K562 (cell line): Measurements from ENCODE around the gene CALB2. TPM values are rescaled to one million over a fixed set of nuclear protein-coding genes. Genes with fewer than 3 reads are reported as not detected.

Source experiments
- ATAC-seq: fragments of 200-7000 bp; cut with Tn5 transposase; 3 replicates; pipeline ENCODE4 v1.9.1; 2020; ENCODE audit warnings: moderate library complexity
- BruUV-seq: library from RNA; stranded (reverse); fragments of 400-500 nt; replicated peaks from 2 replicates; lab custom pipeline; 2021; lab: Mats Ljungman, UMichigan
- CTCF ChIA-PET: fragments of 300-600 bp; formaldehyde crosslinking; extraction: SDS; loops from one replicate; lab custom pipeline; 2021; ENCODE audit warnings: low intra/inter-chr PET ratio; lab: Yijun Ruan, JAX
- POLR2A ChIA-PET: fragments of 300-600, 350-650 bp; sonication (Branson Sonifier 250); formaldehyde crosslinking; extraction: SDS; loops from one replicate; lab custom pipeline; 2021; ENCODE audit warnings: antibody characterized with exemption, inconsistent platforms; lab: Yijun Ruan, JAX
- DNase-seq, 4 experiments: peaks; one replicate each; pipeline versions ENCODE4 v3.0.0 to v3.0.0-alpha.2; 2011 to 2018; ENCODE audit warnings: low spot score in 3 of 4, mixed read lengths in 3 of 4; ENCODE audit errors: extremely low read depth in 1 of 4
- FAIRE-seq: peaks from 2 replicates; lab custom pipeline; 2011; peaks lifted over from hg19 to GRCh38; lab: Jason Lieb, UNC
- H2AFZ ChIP-seq: 2 replicates; pipeline ENCODE4 v1.6.0; 2011; ENCODE audit warnings: low read depth, low read length, control low read depth, inconsistent platforms
- H3K27ac ChIP-seq: fragments of 200-600 bp; 3 replicates; pipeline ENCODE4 v1.8.0; 2011; ENCODE audit warnings: low read depth, mild to moderate bottlenecking, control low read depth, inconsistent platforms, low read length, moderate library complexity, mixed read lengths; ENCODE audit errors: extremely low read depth
- H3K27me3 ChIP-seq, 2 experiments: fragments of 300-600 bp in 1 of 2; 2 replicates in 1 of 2; 3 replicates in 1 of 2; pipeline versions ENCODE4 v1.6.0 to v1.8.0; 2011; ENCODE audit warnings: inconsistent platforms in 2 of 2, low read length in 2 of 2, mild to moderate bottlenecking in 1 of 2, mixed read lengths in 1 of 2, moderate library complexity in 1 of 2; ENCODE audit not compliant: control insufficient read depth in 2 of 2, insufficient read depth in 2 of 2
- H3K36me3 ChIP-seq: fragments of 300-600 bp; 3 replicates; pipeline ENCODE4 v1.8.0; 2011; ENCODE audit warnings: mild to moderate bottlenecking, low read length, inconsistent platforms; ENCODE audit not compliant: control insufficient read depth, insufficient read depth
- H3K4me1 ChIP-seq, 2 experiments: fragments of 200-600 bp in 1 of 2; replicated peaks in 1 of 2; 2 replicates in 1 of 2; 3 replicates in 1 of 2; pipeline versions ENCODE4 v1.5.1 to v1.8.0; 2011; ENCODE audit warnings: inconsistent platforms in 2 of 2, low read length in 2 of 2, mild to moderate bottlenecking in 1 of 2, mixed read lengths in 1 of 2, moderate library complexity in 1 of 2; ENCODE audit not compliant: control insufficient read depth in 2 of 2, insufficient read depth in 2 of 2
- H3K4me2 ChIP-seq: 2 replicates; pipeline ENCODE4 v1.6.1; 2011; ENCODE audit warnings: low read length, control low read depth, inconsistent platforms, mixed read lengths; ENCODE audit not compliant: insufficient read depth
- H3K4me3 ChIP-seq: fragments of 200-600 bp; sonication (generic), shearing (Covaris generic); 2 replicates; pipeline ENCODE4 v1.5.1; 2016; ENCODE audit warnings: control low read depth, inconsistent platforms
- H3K79me2 ChIP-seq: fragments of 200-600 bp; 3 replicates; pipeline ENCODE4 v1.8.0; 2011; ENCODE audit warnings: low read length, inconsistent platforms; ENCODE audit not compliant: control insufficient read depth, insufficient read depth
- H3K9ac ChIP-seq, 2 experiments: 2 replicates each; pipeline versions ENCODE4 v1.6.0 to v1.6.1; 2011; ENCODE audit warnings: low read depth in 2 of 2, low read length in 2 of 2, control low read depth in 1 of 2, inconsistent platforms in 1 of 2, mild to moderate bottlenecking in 1 of 2, mixed read lengths in 1 of 2; ENCODE audit not compliant: insufficient read depth in 1 of 2
- H3K9me1 ChIP-seq: one replicate; pipeline ENCODE4 v1.6.0; 2011; ENCODE audit warnings: inconsistent platforms, mild to moderate bottlenecking, low read length, moderate library complexity; ENCODE audit not compliant: control insufficient read depth, insufficient read depth
- H3K9me3 ChIP-seq: replicated peaks from 2 replicates; pipeline ENCODE4 v1.5.1; 2011; ENCODE audit warnings: low read depth, low read length, inconsistent platforms; ENCODE audit not compliant: control insufficient read depth, insufficient read depth
- H4K20me1 ChIP-seq: replicated peaks from 2 replicates; pipeline ENCODE4 v1.6.1; 2011; ENCODE audit warnings: low read length, inconsistent platforms, mixed read lengths; ENCODE audit not compliant: control insufficient read depth, insufficient read depth
- ARID3A ChIP-seq: IDR thresholded peaks from 2 replicates; pipeline ENCODE4 v1.6.1; 2012; ENCODE audit warnings: low read depth, low read length, improper control_type of control experiment, borderline replicate concordance
- BRD9 ChIP-seq: fragments of 450-650 bp; IDR thresholded peaks from 2 replicates; pipeline ENCODE4 v1.6.1; 2018; ENCODE audit warnings: low read depth; ENCODE audit not compliant: partially characterized antibody
- E2F5 ChIP-seq: sonication (generic); formaldehyde crosslinking; IDR thresholded peaks from 2 replicates; pipeline ENCODE4 v1.8.0; 2022; ENCODE audit warnings: mild to moderate bottlenecking, missing genetic modification reagents
- HDAC2 ChIP-seq: fragments of 450-650 bp; IDR thresholded peaks from 2 replicates; pipeline ENCODE4 v1.6.1; 2016; ENCODE audit warnings: mild to moderate bottlenecking
- HMG20B ChIP-seq: fragments of 250-450 bp; sonication (Bioruptor Pico); IDR thresholded peaks from 2 replicates; pipeline ENCODE4 v1.5.0; 2021; ENCODE audit warnings: mild to moderate bottlenecking
- IRF9 ChIP-seq: fragments of 450-650 bp; IDR thresholded peaks from 2 replicates; pipeline ENCODE4 v1.6.1; 2016; ENCODE audit warnings: missing biosample characterization, missing genetic modification characterization
- MAFG ChIP-seq: fragments of 450-650 bp; conservative IDR thresholded peaks from 2 replicates; pipeline ENCODE4 v1.6.1; 2016; ENCODE audit warnings: missing genetic modification characterization, missing compliant biosample characterization
- PRMT5 ChIP-seq: sonication (generic); formaldehyde crosslinking; IDR thresholded peaks from 2 replicates; pipeline ENCODE4 v1.5.0; 2020; ENCODE audit warnings: missing genetic modification reagents
- RBM25 ChIP-seq: fragments of 200-400 bp; formaldehyde crosslinking; IDR thresholded peaks from 2 replicates; pipeline ENCODE4 v1.6.1; 2018; ENCODE audit warnings: low read length, low read depth, moderate library complexity; ENCODE audit not compliant: severe bottlenecking
- SIN3B ChIP-seq: fragments of 450-650 bp; IDR thresholded peaks from 2 replicates; pipeline ENCODE4 v1.6.1; 2017; ENCODE audit warnings: low read depth, mild to moderate bottlenecking, moderate library complexity
- SRSF9 ChIP-seq: fragments of 200-400 bp; formaldehyde crosslinking; IDR thresholded peaks from 2 replicates; pipeline ENCODE4 v1.6.1; 2017; ENCODE audit warnings: low read depth, low read length, borderline replicate concordance
- TBP ChIP-seq: optimal IDR thresholded peaks from 2 replicates; pipeline ENCODE3; 2011; ENCODE audit warnings: low read depth, low read length, improper control_type of control experiment
- ZNF124 ChIP-seq: sonication (generic); formaldehyde crosslinking; IDR thresholded peaks from 2 replicates; pipeline ENCODE4 v1.8.1; 2022; ENCODE audit warnings: missing genetic modification reagents
- ZNF518B ChIP-seq: fragments of 250-450 bp; sonication (Bioruptor Pico); IDR thresholded peaks from 2 replicates; pipeline ENCODE4 v1.5.0; 2021; ENCODE audit warnings: mild to moderate bottlenecking, moderate library complexity
- ZNF707 ChIP-seq: fragments of 250-450 bp; sonication (Bioruptor Pico); conservative IDR thresholded peaks from 2 replicates; pipeline ENCODE4 v1.8.0; 2022; ENCODE audit warnings: inconsistent platforms, mild to moderate bottlenecking, moderate library complexity
- WGBS: fragments of 100-300 bp; shearing (Covaris generic); methylation state at CpG from one replicate; pipeline ENCODE4 v1.1.6; 2016; ENCODE audit warnings: low coverage, mixed read lengths; ENCODE audit not compliant: insufficient coverage; ENCODE audit errors: missing lambda C conversion rate; 5-methylcytosine and 5-hydroxymethylcytosine counted together
- in situ Hi-C: fragments of 300-500 bp; cut with MboI; formaldehyde crosslinking; loops from 4 replicates; pipeline ENCODE4 v1.15.0; 2018; ENCODE audit warnings: inconsistent platforms, mixed read lengths
- intact Hi-C: fragments of 100-400 bp; cut with micrococcal nuclease; formaldehyde crosslinking; loops from 2 replicates; pipeline ENCODE4 v1.14.2; 2022
- polyA plus RNA-seq, 8 experiments: library from polyadenylated mRNA; depleted of rRNA in 4 of 8; stranded (reverse) in 5 of 8; unstranded in 3 of 8; fragments of >200 nt; fragmentation: Nextera tagmentation in 2 of 8; fragmentation: Illumina TruSeq in 1 of 8; extraction: Ambion mirVana in 2 of 8; extraction: Trizol in 1 of 8; gene quantifications; 2 replicates each; pipeline versions ENCODE4 v1.2.1 to v1.2.3, GENCODE V29; 2011 to 2014; ENCODE audit warnings: inconsistent platforms in 1 of 8, missing spikeins in 1 of 8
- total RNA-seq, 7 experiments: library from RNA; depleted of rRNA in 6 of 7; stranded (reverse); fragments of >200 nt in 6 of 7; fragmentation: Illumina TruSeq in 2 of 7; extraction: Trizol in 2 of 7; gene quantifications; 2 replicates each; pipeline versions ENCODE4 v1.2.1 to v1.2.3, GENCODE V29; 2011 to 2021; ENCODE audit warnings: low replicate concordance in 1 of 7

The CALB2 gene
- total and polyA plus RNA-seq, 9 of the 15 experiments (the other 6 are each of a cell fraction or from before 2014, with no cell fraction given) = not detected

- BruUV-seq = no TSS peak
- no peak for TF ChIP-seq BRD9
- no peak for TF ChIP-seq SIN3B
- no peak for TF ChIP-seq IRF9 (tag)
- no peak for TF ChIP-seq HMG20B
- TF ChIP-seq HDAC2 = no peak
- TF ChIP-seq ZNF707 (CRISPR knock-in tag) = no peak
- no peak for TF ChIP-seq SRSF9
- no peak for TF ChIP-seq E2F5 (CRISPR knock-in tag)
- TF ChIP-seq RBM25 = no peak
- no peak for TF ChIP-seq PRMT5 (CRISPR knock-in tag)
- no peak for TF ChIP-seq ARID3A
- TF ChIP-seq ZNF518B = no peak
- no peak for TF ChIP-seq MAFG
- TF ChIP-seq ZNF124 (CRISPR knock-in tag) = no peak
- TF ChIP-seq TBP = no peak
- Histone ChIP-seq H3K27me3 (peaks cover 15 to 43% of the 10 kb centered on the region in 2 experiments; a peak in 4 of 5 replicates), H3K4me1 (no peaks in the 10 kb centered on the region; a peak in 2 of 5 replicates), H4K20me1 (no peaks in the 10 kb centered on the region), H3K9me1 (no peaks in the 10 kb centered on the region), H3K36me3 (no peaks in the 10 kb centered on the region), H3K9me3 (no peaks in the 10 kb centered on the region; the same call in 1 of the 2 replicates), H2AFZ (no peak overlapping the region), H3K27ac (no peak overlapping the region), H3K4me3 (no peak overlapping the region), H3K79me2 (no peaks in the 10 kb centered on the region), H3K9ac (no peak overlapping the region), H3K4me2 (no peak overlapping the region)
- FAIRE-seq (no peak), DNase-seq (no peak), ATAC-seq (no peak)
- CTCF ChIA-PET = no interaction called here
- POLR2A ChIA-PET = interaction anchor here (0.7 kb wide), 1 partner anchor 216 kb away, joined by 3 read pairs; no protein-coding TSS in a partner anchor
- WGBS = 4% methylated on average over 3 of the region's 4 CpGs
- intact Hi-C loops = no loop called here
- in situ Hi-C loops = no loop called here
Observed at GRCh38 chr16:71404364-71404763, 45.8 kb downstream of the CALB2 start.
